HS-5 (cell line): Measurements from ENCODE around the gene SYTL3.
"Not testable (repeated sequence)": the region's sequence is repeated elsewhere in the genome, so short reads cannot be mapped to it uniquely, and the experiment has no call there.

Experiments used
- DNase-seq: peaks from one replicate; pipeline ENCODE4 v3.0.0-alpha.2; 2012; ENCODE audit warnings: low read depth

Gene SYTL3, protein sequence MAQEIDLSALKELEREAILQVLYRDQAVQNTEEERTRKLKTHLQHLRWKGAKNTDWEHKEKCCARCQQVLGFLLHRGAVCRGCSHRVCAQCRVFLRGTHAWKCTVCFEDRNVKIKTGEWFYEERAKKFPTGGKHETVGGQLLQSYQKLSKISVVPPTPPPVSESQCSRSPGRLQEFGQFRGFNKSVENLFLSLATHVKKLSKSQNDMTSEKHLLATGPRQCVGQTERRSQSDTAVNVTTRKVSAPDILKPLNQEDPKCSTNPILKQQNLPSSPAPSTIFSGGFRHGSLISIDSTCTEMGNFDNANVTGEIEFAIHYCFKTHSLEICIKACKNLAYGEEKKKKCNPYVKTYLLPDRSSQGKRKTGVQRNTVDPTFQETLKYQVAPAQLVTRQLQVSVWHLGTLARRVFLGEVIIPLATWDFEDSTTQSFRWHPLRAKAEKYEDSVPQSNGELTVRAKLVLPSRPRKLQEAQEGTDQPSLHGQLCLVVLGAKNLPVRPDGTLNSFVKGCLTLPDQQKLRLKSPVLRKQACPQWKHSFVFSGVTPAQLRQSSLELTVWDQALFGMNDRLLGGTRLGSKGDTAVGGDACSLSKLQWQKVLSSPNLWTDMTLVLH

DNA sequence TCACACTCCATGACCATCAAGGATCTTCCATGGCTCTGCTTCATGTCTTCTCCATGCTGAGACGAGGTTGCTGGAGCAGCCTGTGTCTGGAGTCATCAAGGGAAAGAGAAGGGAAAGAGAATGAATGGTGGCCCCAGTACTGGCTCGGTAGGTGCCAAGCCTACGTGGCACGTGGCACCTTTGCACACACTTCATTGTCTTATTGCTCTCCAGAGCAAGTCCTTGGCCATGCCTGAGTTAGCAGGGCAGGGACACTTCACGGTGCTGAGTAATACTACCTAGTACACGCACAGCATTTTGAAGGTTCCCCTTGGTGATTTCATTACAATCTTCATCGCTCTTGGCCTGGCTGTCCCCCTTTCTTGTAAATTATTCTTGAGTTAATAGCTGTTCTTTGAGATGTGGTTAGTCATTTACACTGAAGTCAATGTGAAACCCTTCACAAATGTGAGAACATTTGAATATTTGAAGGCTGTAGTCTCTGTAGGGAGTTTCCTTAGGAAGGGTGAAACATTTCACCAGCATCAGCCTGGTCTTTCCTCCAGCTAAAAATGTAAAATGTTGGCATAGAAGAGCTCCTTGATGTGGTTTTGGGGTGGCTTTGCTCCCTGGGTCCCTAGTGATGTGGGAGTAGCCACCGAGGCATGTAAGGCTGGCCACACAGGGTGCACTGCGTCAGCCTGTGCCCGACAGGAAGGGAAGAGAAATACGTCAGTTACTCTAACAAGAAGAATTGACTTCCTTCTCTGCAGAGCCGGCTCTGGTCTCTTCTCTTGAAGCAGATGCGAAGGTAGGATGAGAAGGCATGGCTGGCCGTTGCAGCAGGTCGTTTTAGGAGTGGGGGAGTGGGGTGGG, at the start of gene SYTL3:
TSS of gene SYTL3 (plus strand) at position 766 of the 855 bp plus-strand sequence. CDS start 13,215 bp downstream, outside the sequence.
- DNase-seq: no peak

DNA sequence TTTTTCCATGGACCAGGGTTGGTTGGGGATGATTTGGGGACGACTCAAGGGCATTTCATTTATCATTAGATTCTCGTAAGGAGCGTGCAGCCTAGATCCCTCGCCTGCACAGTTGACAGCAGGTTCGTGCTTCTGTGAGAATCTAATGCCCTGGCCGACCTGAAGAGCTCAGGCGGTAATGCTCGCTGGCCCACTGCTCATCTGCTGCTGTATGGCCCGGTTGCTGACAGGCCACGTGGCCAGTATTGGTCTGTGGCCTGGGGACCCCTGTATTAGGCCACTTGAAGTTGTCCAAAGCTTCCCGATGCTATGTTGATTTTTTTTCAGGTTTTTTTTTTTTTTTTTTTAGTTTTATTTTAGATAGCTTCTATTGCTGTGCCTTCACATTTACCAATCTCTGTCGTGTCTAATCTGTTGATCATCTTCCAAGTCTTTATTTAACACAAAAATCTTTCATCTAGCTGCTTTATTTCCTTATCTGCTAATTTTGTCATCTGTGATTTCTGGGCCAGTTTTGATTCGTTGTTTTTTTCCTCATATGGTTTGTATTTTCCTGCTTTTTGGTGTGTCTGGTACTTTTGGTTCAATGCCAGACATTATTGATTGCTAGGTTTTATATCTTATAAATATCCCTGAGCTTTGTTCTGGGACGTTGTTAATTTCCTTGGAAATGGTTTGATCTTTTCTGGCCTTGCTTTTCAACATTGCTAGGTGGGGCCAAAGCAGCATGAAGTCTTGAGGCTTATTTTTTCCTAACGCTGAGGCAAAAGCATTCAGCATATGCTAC, 46.4 kb upstream of the SYTL3 start:
- DNase-seq: no peak

DNA sequence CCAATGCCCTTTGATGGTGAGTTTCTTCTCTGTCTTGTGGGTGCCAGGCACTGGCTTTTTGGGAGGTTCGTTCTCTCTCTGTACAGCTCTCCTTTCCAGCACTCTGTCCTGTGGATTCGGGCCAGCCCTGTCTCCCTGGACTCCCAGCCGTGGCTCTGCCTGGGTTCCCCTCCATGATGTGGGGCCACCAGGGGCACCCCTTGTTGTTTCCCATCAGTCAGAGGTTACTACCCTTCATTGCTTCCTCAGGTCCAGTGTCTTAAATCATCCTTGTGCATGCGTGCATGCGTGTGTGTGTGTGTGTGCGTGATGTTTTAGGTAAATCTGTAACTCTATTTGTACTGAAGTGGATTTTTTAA, 45.8 kb upstream of the SYTL3 start:
- DNase-seq: no peak

DNA sequence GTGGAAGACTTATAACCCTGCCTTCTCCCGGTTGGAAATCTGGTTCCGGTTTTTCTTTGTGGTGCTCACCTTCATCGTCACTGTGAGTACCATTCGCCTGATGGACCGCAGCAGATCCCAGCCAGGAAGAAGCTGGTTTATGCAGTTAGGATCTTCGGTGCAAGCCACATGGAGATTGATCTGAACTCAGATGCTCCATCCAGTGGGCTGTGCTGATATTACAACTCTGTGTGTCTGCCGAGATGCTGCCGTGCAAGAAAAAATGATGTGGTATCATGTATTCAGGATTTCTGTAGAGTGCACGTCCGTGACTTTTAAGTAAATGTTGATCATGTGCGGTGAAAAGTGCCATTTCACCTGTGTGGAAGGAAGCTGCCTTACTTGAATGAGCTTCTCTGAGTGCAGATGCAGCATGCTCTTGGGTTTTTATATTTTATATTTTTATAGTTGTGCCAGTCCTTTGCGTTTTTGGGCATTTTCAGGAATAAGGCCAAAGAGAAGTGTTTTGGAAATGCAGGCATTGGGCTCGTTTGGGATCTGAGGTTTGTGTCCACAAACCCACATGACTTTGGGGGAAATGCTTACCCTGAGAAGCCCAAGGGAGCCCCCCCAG, 44.5 kb upstream of the SYTL3 start:
- DNase-seq: peak; percentile 14

DNA sequence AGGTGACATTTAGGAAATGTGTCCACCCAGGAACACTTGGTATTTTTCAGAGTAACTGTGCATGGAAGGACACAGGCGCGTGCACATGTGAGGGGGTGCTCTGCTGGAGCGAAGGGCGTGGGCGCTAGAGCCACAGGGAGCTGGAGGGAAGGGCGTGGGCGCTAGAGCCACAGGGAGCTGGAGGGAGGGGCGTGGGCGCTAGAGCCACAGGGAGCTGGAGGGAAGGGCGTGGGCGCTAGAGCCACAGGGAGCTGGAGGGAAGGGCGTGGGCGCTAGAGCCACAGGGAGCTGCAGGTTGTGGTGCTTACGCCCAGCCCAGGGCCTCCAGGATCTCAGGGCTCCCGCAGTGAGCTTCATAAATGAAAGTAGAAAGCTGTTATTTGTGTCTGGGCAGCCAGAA, 43.8 kb upstream of the SYTL3 start:
- DNase-seq: not testable (repeated sequence)

DNA sequence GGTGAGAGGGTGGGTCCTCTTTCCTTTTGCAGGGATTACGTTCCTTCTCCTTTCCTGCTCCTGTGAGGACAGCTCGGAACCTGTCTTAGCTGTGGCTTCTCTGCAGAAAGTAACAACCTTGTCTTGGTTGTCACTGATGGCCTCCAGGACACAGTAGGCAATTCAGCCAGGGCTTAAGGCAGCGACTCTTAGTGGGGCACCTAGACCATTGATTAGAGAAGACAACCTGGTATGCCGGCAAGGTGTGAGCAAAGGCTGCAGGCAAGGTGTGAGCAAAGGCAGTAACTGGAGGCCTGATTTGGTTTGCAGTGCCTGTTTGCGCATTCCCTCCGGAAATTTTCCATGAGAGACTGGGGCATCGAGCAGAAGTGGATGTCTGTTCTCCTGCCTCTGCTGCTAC, 42.9 kb upstream of the SYTL3 start:
- DNase-seq: no peak

DNA sequence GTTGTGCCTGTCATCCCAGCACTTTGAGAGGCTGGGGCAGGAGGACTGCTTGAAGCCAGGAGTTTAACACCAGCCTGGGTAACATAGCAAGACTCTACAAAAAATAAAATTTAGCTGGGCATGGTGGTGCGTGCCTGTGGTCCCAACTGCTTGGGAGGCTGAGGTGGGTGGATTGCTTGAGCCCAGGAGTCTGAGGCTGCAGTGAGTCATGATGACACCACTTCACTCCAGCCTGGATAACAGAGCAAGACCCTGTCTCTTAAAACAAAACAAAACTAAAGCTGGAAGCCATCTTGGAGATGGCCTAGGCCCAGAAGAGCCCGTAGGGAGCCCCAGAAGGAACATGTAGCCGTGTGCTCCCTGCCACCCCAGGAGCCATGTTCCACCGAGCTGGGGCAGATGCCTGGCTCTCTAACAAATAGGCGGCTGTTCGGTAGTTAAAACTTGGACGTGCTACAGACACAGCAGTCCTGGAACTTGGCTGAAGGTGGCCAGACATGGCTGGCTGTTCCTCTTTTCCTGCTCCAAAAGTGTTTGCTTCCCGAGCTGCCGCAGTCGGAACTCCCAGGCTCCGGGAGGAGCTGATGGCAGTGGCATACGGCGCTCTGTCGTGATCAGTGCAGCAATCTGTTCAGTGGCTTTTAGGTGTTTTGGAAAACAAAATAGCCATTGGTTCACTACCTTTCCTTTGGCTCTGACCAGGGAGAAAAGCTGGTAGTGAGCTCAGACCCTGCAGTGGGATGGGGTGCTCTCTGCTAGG, 42.3 kb upstream of the SYTL3 start:
- no peak for DNase-seq

DNA sequence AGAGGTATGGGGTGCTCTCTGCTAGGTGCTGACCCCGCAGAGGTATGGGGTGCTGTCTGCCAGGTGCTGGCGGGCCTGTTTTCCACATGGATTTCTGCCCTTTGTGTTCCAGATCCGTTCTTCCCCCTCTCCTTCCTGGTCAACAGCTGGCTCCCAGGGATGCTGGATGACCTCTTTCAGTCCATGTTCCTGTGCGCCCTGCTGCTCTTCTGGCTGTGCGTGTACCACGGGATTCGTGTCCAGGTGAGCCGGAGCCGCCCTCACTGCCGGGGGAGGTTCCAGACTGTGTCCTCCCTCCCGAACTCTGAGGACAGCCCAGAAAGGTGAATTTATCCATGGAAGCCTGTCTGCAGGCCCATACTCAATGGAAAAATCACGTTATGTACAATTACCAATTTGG, 41.6 kb upstream of the SYTL3 start:
- DNase-seq: no peak

DNA sequence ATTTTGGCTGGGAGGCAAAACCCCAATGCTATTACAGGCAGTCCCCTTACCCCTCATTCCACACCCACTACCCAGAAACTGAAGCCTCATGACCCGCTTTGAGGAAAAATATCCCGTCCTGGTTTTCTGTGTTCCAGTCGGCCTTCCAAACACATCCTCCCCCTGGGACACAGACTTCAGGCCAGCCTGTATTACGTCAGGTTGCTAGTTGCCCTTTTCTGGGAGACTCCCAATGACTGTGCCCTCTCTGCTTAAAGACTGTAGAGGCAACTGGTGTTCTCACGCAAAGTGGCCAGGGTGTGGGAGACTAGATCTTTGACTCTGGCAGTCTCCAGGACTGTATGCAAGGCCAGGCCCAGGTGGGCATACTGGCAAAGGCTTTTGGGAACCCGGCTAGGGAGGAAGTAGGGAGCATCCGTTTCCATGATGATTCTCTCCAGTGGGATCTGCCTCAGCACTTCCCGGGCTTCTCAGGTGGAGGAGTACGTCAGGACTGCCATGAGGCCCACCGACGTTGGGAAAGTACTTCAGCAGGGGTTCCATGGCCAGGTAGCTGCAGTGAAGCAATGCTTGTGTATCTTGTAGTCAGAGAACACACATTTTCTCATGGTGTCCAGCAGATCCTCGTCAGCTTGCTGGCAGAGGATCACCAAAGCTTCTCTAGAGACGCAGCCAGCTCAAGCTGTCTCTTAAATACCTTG, 40.2 kb upstream of the SYTL3 start:
- DNase-seq: no peak

DNA sequence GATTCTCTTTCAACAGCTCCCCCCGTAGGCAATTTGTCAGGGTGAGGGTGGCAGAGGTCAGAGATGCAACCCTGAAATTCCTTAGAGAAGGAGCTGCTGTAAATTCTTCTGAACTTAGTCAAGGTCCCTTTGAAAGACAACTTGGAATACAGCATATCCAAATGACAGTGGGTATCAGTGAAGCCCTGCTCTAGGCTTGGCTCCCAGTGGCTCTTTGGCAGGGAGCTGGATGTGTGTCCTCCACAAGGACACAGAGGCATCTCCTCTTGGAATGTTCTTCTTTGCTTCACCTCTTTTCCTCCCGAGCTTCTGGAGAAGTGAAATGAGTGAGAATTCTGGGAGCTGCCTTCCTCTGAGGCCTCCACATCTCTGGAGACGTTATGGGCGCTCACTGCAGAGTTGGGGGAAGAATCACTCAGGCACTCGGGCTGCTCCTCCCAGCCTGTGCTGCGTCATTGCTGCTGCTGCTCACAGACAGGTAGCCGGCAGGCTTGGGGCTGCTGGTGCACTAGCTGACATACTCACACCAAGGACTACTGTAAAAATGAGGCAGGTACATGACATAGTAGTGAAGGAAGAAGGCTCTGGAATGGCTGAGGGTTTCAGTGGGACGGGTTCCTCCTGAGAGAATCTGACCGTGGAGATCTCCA, 39.4 kb upstream of the SYTL3 start:
- DNase-seq: no peak

DNA sequence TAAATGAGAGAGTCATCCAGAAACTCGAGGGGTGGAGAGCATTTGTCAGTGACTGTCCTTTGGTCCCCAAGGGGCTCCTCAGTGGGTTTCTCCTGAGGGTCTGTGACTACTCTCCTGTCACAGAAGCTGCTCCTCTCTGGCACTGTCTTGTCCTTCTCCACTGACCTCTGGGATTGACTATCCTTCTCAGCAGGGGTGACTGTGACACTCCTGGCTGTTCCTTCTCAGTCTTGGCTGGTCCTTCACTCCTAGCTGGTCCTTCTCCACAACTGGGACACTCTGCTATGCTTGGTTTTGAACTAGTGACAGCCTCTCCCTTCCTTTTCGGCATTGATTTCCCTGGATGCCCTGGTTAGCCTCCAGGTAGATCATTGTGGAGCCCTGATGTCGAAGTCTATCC, 38.8 kb upstream of the SYTL3 start:
- DNase-seq: no peak

DNA sequence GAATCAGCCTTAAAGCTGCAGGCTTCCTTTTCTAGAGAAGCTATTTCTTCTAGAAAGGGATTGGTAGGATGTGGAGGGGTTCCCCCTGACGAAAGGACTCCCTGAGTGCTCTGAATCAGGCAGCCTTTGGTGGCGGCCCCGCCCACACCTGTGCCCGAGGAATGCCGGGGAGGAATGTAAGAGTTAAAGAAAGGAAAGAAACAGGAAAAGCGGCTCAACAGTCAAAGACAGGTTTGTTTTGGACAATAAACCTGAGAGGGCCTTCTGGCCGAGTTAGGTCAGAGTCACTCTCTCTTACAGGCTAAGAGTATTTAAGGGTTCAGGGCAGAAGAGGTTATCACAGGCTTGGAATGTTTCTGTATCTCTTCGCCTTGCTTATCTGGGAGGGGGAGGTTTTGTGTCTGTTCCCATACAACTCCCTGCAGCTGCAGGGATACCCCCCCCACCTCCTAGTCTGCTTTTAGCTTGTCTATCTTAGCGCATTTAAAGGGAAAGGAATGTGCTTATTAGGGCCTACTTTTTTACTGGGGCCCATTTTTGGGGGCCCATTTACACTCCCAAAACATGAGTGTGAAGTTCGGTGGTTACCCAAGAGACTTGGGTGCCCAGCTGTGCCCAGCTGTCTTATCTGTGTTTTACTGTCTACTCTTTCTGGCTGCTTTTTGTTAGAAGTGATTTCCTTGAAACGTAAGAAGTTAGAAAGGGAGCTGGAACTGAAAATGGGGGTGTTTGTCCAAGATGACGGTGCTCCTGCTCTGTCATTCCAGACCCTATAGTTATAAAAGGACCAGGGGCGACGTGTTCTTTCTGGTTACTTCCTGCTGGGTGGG, 38.1 kb upstream of the SYTL3 start:
- no peak for DNase-seq

DNA sequence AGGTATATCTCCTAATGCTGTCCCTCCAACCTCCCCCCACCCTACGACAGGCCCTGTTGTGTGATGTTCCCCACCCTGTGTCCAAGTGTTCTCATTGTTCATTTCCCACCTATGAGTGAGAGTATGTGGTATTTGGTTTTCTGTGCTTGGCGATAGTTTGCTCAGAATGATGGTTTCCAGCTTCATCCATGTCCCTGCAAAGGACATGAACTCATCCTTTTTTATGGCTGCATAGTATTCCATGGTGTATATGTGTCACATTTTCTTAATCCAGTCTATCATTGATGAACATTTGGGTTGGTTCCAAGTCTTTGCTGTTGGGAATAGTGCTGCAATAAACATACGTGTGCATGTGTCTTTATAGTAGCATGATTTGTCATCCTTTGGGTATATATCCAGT, 35.2 kb upstream of the SYTL3 start:
- DNase-seq: not testable (repeated sequence)

DNA sequence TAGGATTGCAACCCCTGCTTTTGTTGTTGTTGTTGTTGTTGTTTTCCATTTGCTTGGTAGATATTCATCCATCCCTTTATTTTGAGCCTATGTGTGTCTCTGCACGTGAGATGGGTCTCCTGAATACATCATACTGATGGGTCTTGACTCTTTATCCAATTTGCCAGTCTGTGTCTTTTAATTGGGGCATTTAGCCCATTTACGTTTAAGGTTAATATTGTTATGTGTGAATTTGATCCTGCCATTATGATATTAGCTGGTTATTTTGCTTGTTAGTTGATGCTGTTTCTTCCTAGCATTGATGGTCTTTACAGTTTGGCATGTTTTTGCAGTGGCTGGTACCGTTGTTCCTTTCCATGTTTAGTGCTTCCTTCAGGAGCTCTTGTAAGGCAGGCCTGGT, 31.6 kb upstream of the SYTL3 start:
- not testable (repeated sequence) for DNase-seq

DNA sequence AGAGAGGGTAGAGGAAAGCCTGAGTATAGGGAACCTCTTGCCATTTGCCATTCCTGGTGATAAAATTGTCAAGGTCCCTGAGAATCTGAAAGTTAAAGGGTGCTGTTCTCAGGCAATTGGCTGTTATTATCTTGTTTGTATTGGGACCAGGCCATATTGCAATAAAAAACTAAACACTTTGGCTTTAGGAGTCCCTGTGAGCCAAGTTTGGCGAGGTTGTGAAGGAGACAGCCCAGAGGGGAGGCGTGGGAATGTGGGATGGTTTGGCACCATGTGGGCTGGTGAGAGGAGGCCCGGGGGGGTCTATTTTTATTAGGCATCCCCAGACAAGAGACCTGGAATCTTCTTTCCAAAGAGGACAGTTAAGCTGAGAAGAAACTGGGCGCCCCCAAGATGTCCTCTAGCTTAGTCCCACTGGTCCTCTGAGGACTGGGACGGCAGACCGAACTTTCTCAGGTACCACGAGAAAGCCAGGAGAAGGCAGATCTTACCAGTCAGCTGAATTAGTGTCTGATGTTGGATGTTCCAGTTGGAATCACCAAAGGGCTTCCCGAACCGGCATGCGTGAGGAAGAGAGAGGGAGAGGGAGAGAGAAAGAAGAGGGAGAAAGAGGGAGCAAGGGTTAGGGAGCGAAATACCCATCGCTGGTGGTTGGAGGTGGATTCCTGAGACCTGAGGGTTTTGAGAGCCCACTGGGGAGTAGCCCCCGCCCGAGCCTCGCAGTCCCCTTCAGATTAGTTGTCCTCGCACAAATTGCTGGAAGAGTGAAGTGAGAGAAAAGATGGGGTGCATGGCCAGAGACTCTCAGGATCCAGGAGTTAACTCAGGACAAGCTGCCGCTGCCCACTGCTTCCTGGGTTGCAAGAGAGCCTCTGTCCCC, 29.7 kb upstream of the SYTL3 start:
- DNase-seq: no peak

DNA sequence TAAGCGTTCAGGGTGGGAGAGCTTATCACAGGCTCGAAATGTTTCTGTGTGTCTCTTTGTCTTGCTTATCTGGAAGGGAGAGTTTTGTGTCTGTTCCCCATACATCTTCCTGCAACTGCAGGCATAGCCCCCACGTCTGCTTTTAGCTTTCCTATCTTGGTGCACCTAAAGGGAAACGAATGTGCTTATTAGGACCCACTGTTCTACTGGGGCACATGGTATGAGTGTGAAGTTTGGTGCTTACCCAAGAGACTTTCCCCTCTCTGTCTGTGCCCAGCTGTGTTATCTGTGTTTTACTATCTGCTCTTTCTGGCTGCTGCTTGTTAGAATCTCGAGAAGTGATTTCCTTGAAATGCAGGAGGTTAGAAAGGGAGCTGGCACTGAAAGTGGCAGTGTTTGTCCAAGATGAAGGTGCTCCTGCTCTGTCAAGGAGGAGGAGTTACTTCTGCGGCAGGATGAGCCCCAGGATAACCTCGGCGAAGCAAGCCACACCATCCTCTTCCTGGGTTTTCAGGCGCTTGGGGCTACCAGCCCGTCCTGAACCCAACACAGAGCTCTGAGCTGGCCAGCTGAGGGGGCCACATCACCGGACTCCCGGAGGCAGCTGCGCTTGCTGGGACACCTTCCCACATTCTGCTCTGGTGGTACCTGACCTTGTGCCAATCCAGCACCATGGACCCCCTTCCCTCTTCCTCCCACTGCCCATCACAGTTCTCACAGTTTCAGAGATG, 28.7 kb upstream of the SYTL3 start:
- no peak for DNase-seq
